Right lobe of liver (tissue), 4 donors: Measurements from ENCODE around the gene CHM.

Source experiments
- POLR2A ChIP-seq: fragments of 450-650 bp; IDR thresholded peaks from one replicate; pipeline ENCODE4 v1.6.1; 2017; ENCODE audit warnings: antibody characterized with exemption, mild to moderate bottlenecking
- TF ChIP-seq, protein P1 (sequence below), 4 donors: fragments of 200-600 bp in 3 of 4; fragments of 450-650 bp in 1 of 4; IDR thresholded peaks; one replicate each; pipeline versions ENCODE4 v1.5.1 to v1.8.0; 2016 to 2022; ENCODE audit warnings: antibody characterized with exemption in 4 of 4, mild to moderate bottlenecking in 2 of 4
- donor health status: DM: no; HTN: no; CAD: no.
- donor health status: DM: no; HTN: no; CAD: no.
- donor health status: DM: no; HTN: yes; CAD: no.

DNA sequence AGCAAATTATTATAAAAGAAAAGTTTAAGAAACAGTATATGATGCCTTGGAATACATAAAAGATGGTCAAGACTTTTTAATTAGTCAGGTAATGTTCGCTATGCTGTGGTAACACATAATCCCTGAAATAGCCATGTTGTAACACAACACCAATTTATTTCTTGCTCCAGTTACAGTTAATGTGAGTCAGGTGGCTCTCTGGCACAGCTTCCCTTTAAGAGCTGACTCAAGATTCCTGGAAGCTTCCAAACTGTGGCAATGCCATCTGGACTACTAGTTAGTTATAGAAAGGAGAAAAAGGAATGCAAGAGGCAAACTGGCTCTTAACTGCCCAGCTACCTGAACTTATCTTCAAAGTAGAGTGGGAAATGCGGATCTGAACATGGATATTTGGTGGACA is 210.5 kb downstream of the CHM start:
- TF ChIP-seq, protein P1, sequence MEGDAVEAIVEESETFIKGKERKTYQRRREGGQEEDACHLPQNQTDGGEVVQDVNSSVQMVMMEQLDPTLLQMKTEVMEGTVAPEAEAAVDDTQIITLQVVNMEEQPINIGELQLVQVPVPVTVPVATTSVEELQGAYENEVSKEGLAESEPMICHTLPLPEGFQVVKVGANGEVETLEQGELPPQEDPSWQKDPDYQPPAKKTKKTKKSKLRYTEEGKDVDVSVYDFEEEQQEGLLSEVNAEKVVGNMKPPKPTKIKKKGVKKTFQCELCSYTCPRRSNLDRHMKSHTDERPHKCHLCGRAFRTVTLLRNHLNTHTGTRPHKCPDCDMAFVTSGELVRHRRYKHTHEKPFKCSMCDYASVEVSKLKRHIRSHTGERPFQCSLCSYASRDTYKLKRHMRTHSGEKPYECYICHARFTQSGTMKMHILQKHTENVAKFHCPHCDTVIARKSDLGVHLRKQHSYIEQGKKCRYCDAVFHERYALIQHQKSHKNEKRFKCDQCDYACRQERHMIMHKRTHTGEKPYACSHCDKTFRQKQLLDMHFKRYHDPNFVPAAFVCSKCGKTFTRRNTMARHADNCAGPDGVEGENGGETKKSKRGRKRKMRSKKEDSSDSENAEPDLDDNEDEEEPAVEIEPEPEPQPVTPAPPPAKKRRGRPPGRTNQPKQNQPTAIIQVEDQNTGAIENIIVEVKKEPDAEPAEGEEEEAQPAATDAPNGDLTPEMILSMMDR (IDR thresholded peaks at IDR 0.05) = no peak
- no peak for TF ChIP-seq POLR2A
